NCI-H1092 (cell line): ENCODE results near the gene ATP10A.

Experiments
- DNase-seq: peaks from one replicate; lab custom pipeline; 2025; lab: John Stamatoyannopoulos, UW

Gene ATP10A

DNA sequence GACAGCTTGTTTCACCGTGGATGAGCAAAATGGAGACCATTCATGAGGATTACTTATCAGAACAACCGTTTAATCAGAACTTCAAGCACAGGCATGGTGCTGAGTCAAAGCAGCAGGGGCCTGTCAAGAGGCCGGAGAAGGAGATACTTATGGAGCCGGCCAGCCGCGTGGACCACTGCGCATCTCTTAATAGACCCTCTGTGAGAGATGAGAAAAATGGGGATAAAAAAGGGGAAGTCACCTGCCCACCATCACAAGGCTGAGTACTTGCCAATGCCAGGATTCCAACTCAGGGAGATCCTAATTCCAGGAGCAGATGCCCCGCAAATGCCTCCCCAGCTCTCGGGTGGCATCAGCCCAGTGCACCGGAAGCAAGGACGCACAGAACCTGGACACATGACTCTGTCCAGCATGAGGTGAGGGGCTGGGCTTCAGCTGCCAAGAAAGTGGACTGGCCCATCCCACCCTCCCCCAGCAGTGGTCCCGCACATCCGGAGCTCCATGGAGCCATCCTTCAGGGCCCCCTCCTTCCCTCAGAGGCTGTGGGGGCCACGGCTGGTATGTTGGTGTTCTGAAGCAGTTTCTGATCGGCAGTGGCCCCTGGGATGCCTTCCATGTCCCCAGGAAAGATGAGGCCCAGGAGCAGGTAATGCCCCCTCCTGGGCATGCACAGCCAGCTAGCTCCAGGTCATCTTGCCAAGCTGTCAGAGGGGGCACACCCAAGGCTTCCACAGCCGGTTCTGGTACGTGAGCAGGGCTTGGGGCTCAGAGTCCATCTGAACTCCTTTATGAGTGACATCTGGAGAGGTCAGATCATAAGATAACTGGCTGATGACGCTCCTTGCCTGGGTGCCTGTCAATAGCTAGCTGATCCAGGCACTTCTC, 143.8 kb downstream of the ATP10A start:
- no peak for DNase-seq

DNA sequence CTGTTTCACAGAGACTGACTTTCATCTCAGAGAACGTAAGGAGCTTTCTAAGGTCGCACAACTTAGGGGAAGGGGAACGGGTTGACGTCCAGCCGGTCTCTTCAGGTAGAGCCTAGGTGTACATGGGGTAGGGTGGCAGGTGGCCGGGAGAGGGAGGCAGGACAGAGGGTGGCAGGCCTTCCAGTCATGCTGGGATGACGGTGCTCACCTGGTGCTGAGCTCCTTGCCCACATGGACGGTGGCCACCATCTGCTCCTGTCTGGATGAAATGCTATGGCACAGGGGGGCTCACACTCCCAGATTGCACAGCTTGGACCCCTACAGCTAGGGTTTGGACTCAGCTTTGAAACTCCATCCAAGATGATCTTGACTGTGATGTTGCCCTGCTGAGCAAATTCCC, 144.5 kb downstream of the ATP10A start:
- no peak for DNase-seq

GRCh38 chr15:25718169-25718536, 145.0 kb downstream of the ATP10A start:
- DNase-seq, result no peak

- no peak for DNase-seq
Observed at GRCh38 chr15:25717457-25718168, 145.5 kb downstream of the ATP10A start.

DNA sequence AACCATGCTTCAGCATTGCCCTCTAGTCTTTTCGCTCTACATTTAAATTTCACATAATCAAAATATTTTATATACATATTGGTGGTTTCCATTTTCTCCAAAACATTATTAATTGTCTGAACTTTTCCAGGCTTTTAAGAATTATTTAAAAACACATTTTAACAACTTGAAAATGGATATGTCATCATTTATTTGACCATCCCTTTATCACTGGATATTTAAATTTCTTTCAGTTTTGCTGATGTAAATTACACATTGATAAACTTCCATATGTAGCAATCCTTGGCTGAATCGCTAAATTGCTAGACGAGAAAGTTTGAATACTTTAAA, 146.0 kb downstream of the ATP10A start:
- DNase-seq, result no peak

DNA sequence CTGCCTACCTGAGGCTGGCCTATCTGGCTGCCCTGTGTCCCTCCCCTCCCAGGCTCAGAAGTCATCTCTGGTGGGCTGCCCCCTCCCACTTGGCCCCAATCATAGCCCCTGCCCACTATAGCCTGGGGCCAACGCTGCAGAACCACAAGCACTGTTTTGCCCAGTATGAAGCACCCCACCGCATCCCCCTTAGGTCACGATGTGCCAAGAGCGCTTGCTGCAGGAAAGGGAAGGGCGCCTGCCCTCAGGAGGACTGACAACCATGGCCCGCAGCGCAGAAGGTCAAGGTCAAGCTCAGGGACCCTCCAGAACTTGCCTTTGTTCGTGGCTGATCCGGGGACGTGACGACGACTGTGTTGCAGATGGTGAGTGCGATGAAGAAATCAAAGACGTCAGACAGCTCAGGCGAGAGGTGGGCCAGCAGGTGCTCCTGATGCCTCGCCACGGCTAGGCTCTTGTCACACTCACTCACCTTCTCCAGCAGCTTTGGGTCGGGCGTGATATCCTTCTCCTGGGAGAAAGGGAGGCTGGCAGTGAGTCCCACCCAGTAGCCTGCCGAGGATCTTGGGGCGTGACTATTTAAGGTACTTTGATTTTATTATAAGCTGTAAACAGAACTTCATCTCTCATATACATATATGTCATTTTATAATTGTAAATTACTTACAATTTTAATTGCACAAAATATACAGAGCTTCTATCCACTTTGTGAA, 146.6 kb downstream of the ATP10A start:
- DNase-seq, result no peak

DNA sequence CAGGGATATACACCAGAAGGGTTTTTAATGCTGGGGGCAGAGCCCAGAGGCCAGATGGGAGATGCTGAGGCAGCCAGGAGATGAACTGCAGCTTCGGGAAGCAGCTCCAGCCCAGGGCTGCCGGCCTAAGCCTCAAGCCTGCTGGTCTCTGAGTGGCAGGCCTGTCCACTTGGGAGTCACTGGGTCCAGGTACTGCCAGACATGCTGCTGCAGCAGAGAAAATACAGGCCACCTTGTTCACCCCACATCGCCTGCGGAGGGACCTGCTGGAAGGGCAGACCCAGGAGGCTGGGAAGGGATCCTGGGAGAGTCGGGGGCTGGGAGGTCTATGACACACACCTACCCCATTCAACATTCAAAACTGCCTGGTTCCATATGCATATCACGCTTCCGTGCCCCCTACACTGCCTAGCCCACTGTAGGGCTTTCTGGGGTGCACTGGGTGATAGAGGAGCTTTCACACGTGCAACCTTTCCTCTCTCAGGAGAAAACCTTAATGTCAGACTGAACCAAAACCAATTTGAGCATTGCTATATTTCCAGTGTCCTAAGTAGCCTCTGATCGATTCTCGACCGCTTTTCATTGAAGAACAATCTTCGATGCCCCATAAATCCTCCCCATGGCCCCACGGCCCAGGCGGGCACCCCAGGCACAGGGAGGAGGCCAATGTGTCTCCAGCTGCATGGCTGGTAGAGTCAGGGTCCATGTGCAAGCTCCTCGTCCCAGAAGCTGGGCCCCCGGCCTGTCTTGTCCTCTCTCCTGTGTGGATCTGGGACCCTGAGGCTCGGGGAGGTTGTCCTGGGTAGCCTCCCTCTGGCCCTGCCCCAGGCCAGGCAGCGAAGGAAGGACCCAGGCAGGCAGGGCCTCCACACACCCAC, 147.4 kb downstream of the ATP10A start:
- DNase-seq, result no peak

DNA sequence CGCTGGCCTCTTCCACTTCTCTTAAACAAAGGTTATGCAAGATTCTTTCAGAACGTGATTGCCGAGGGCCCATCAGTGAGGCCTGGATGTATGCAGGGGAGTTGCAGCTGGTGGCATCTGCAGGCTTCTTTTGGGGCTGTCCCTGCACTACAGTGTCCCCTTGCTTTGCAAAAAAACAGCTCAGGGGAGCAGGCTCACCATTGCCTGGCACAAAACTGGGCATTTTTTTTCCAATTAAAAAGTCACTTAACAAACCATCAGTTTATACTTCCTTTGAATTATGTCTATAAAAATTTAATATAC, 148.6 kb downstream of the ATP10A start:
- no peak for DNase-seq

GRCh38 chr15:25713736-25714537, 149.2 kb downstream of the ATP10A start:
- no peak for DNase-seq

GRCh38 chr15:25712961-25713355, 150.2 kb downstream of the ATP10A start:
- DNase-seq, result no peak

GRCh38 chr15:25712192-25712960, 150.8 kb downstream of the ATP10A start:
- no peak for DNase-seq

DNA sequence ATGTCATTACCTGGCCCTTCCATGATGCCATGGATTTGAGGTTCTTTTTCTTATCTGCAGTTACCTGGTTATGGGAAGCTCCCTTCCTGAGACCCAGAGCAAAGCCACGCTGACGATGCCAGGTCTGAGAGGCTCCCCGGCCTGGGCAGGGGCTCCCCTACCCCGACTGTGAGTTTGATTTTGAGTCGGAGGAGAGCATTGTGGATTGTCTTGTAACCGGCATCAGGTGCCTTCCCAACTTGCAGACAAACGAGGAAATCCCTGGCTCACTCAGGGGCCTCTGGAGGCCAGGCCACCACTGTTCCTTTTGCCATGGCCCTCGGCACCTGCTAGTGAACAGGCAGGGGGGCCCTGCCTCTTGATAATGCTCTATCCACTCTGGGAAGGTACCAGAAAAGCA, 151.4 kb downstream of the ATP10A start:
- DNase-seq, result no peak

- no peak for DNase-seq
Observed at GRCh38 chr15:25711164-25711563, 152.0 kb downstream of the ATP10A start.

- DNase-seq, result no peak
Observed at GRCh38 chr15:25710184-25710583, 152.9 kb downstream of the ATP10A start.

DNA sequence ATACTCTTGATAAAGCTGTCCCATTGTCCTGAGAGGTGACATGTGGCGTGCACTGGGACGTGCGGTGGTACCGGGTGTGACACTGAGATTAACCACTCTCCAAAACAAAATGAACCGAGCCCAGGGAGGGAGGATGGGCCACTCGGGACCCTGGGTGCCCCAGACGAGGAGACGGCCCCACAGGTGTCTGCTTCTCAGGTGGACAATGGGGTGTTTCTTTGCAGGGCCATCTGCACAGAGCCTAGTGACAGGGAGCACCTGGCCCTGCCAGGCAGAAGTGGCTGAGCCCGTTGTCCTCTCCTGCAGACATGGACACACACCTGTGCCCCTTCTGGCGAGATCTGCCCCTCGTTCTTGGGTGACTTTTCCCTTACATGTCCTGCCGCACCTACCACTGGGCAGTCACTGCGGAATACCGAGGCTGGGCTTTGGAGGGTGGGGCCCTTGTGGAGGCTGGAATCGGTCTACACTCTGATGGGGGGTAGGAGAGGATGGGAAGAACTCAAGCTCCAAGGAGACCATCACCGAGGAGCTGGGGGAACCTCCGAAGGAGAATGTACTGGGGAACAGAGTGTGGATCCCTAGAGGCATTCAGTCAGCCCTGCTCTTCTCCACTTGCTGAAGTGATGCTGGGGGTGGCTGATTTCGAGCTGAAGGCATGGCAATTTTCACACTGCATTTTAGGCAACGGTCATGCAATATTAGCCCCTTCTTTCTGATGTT, 153.5 kb downstream of the ATP10A start:
- DNase-seq, result no peak

DNA sequence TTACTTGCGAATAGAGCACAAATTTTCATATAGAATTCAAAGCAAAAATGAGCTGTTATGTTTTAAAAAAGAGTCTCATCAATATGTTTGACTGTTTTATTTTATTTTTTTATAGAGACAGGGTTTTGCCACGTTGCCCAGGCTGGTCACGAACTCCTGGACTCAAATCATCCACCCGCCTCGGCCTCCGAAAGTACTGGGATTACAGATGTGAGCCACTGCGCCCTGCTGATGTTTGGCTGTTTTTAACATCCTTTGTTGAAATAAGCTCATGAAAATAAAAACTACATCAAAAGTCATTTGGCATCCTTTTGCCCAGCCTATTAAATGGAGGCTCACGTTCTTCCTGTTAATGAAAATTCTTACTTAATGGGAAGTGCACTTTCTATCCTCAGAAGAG, 154.7 kb downstream of the ATP10A start:
- DNase-seq, result no peak

DNA sequence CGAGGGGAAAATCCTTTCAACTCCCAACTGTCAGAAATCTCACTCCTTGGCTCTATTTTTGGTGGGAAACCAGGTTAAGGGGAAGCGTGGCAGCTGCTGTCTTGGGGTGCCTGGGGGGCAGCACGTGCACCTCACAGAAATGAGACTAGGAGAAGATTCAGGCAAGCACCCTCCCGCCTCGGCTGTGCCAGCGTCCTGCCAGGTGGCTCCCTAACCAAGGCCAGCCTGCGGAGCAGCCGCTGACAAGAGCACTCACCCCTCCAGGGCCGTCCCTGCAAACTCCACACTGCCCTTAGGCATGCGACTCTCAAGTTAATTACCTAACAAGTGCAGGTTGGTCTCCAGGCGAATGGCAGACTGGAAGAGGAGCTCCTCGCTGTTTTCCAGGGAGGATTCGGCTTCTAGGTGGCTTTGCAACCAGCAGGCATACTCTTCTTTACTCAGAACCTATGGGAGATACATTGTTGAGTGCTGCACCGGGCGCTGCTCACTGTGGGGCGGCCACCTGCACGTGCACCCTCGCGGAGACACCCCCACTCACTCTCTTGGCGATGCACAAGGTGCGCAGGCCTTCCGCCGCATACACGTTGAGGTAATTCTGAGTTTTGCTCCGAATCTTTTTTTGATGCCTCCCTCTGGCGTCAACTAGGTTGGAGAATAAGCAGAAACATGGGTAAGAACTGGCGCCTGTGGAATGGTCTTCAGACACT, 155.3 kb downstream of the ATP10A start:
- DNase-seq, result no peak

GRCh38 chr15:25706176-25706955, 156.8 kb downstream of the ATP10A start:
- no peak for DNase-seq
